ENCODE results near the gene RBM6. TPM values are rescaled to one million over a fixed set of nuclear protein-coding genes. Genes with fewer than 3 reads are reported as not detected.

RBM6 gene
- total and polyA plus RNA-seq, 9 of the 15 experiments (the other 6 are each of a cell fraction or from before 2014, with no cell fraction given) = 19.9 to 82.2 (median 57.8) TPM

DNA sequence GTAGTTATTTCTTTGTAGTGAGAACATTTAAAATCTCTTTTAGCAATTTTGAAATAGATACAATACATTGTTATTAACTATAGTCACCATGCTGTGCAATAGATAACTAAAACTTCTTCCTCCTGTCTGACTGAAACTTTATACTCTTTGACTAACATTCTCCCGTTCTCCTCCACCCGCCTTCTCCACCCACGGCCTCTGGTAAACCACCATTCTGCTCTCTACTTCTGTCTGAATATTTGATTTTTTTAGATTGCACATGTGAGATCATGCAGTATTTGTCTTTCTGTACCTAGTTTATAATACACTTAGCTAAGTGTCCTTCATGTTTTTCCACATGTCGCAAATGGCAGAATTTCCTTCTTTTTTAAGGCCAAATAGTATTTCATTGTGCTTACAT is 76.0 kb downstream of the RBM6 start:
- ChIA-PET CTCF (ENCODE audit: low intra/inter-chr PET ratio) (no interaction called here), POLR2A (no interaction called here)
- H3K9ac ChIP-seq (ENCODE audit: insufficient read depth in 1 of 2, low read depth in 2 of 2, low read length in 2 of 2) = no peak overlapping the region
- TF ChIP-seq PHF21A (IDR thresholded peaks at IDR 0.05; ENCODE audit: borderline replicate concordance, low read depth) (no peak), IRF2 (CRISPR knock-in tag; IDR thresholded peaks at IDR 0.05) (no peak)
- no peak overlapping the region for H2AFZ ChIP-seq (ENCODE audit: low read depth, low read length)
- H3K9me3 ChIP-seq (replicated peaks; ENCODE audit: control insufficient read depth, insufficient read depth, low read depth, low read length) = no peaks in the 10 kb centered on the region
- peaks cover 2% of the 10 kb centered on the region; the same call in 1 of the 3 replicates for H3K79me2 ChIP-seq (ENCODE audit: control insufficient read depth, insufficient read depth, low read length)
- H3K4me1 ChIP-seq (replicated peaks in 1 of 2; ENCODE audit: control insufficient read depth in 2 of 2, insufficient read depth in 2 of 2, low read length in 2 of 2) = no peaks in the 10 kb centered on the region
- H3K36me3 ChIP-seq (ENCODE audit: control insufficient read depth, insufficient read depth, low read length) = peaks cover 27% of the 10 kb centered on the region; the same call in 2 of the 3 replicates
- H3K4me2 ChIP-seq (ENCODE audit: insufficient read depth, low read length) = no peak overlapping the region
- intact Hi-C loops (cut with micrococcal nuclease) (no loop called here), in situ Hi-C loops (cut with MboI) (no loop called here)
- no peak overlapping the region for H3K27ac ChIP-seq (ENCODE audit: extremely low read depth, low read depth, low read length)
- no peak for FAIRE-seq
- DNase-seq (ENCODE audit: extremely low read depth in 1 of 4, low spot score in 3 of 4) = no peak
- no peak overlapping the region for H3K4me3 ChIP-seq
- no peak for ATAC-seq
- no TSS peak for BruUV-seq (replicated peaks)
- H3K27me3 ChIP-seq (ENCODE audit: control insufficient read depth in 2 of 2, insufficient read depth in 2 of 2, low read length in 2 of 2) = no peaks in the 10 kb centered on the region
- 92% methylated on average over 4 of the region's 4 CpGs for WGBS (ENCODE audit: insufficient coverage, low coverage, missing lambda C conversion rate)
- H3K9me1 ChIP-seq (ENCODE audit: control insufficient read depth, insufficient read depth, low read length) = no peaks in the 10 kb centered on the region
- no peaks in the 10 kb centered on the region for H4K20me1 ChIP-seq (replicated peaks; ENCODE audit: control insufficient read depth, insufficient read depth, low read length)

DNA sequence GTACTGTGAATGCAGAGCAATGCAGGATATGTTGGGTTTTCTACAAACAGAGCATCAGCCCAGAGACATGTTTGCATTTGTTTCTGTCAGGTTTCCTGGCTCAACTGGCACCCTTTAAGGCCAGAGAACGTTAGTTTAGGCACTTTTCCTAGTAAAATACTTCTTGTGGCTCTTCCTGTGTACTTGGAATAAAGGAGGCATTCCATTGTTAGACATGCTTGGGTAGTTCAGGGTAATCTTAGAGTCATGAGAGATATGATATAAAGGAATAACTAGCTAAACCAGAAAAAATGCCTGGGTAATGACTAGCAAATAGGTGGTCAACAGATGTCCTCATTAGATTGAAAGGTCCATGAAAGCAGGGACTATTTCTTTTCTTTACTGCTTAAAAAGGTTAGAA is 88.4 kb downstream of the RBM6 start:
- Histone ChIP-seq H4K20me1 (replicated peaks; ENCODE audit: control insufficient read depth, insufficient read depth, low read length) (no peaks in the 10 kb centered on the region), H3K9ac (ENCODE audit: insufficient read depth in 1 of 2, low read depth in 2 of 2, low read length in 2 of 2) (no peak overlapping the region), H2AFZ (ENCODE audit: low read depth, low read length) (no peak overlapping the region), H3K27me3 (ENCODE audit: control insufficient read depth in 2 of 2, insufficient read depth in 2 of 2, low read length in 2 of 2) (no peaks in the 10 kb centered on the region), H3K27ac (ENCODE audit: extremely low read depth, low read depth, low read length) (no peak overlapping the region), H3K9me3 (replicated peaks; ENCODE audit: control insufficient read depth, insufficient read depth, low read depth, low read length) (no peaks in the 10 kb centered on the region), H3K4me1 (replicated peaks in 1 of 2; ENCODE audit: control insufficient read depth in 2 of 2, insufficient read depth in 2 of 2, low read length in 2 of 2) (no peaks in the 10 kb centered on the region), H3K9me1 (ENCODE audit: control insufficient read depth, insufficient read depth, low read length) (no peaks in the 10 kb centered on the region), H3K4me2 (ENCODE audit: insufficient read depth, low read length) (no peak overlapping the region), H3K4me3 (no peak overlapping the region), H3K36me3 (ENCODE audit: control insufficient read depth, insufficient read depth, low read length) (peaks cover 7% of the 10 kb centered on the region; the same call in 1 of the 3 replicates), H3K79me2 (ENCODE audit: control insufficient read depth, insufficient read depth, low read length) (peaks cover 7% of the 10 kb centered on the region; the same call in 2 of the 3 replicates)
- intact Hi-C loops (cut with micrococcal nuclease) (no loop called here), in situ Hi-C loops (cut with MboI) (no loop called here)
- FAIRE-seq (peak; percentile 35), ATAC-seq (no peak), DNase-seq (ENCODE audit: extremely low read depth in 1 of 4, low spot score in 3 of 4) (no peak)
- 23% methylated on average over 1 of the region's 1 CpG for WGBS (ENCODE audit: insufficient coverage, low coverage, missing lambda C conversion rate)
- BruUV-seq (replicated peaks) = no TSS peak
- ChIA-PET POLR2A (no interaction called here), CTCF (ENCODE audit: low intra/inter-chr PET ratio) (no interaction called here)
- TF ChIP-seq CHD2 (IDR thresholded peaks at IDR 0.05; ENCODE audit: low read depth, low read length) (no peak), ZNF24 (IDR thresholded peaks at IDR 0.05) (no peak), PHB2 (IDR thresholded peaks at IDR 0.05; ENCODE audit: low read depth) (no peak), ILK (tag; IDR thresholded peaks at IDR 0.05; ENCODE audit: borderline replicate concordance, low read depth) (no peak), MXI1 (IDR thresholded peaks at IDR 0.05; ENCODE audit: low read depth, low read length) (no peak), DACH1 (IDR thresholded peaks at IDR 0.05; ENCODE audit: partially characterized antibody) (no peak), ZNF134 (CRISPR knock-in tag; conservative IDR thresholded peaks at IDR 0.05) (no peak)
- TF ChIP-seq, protein P1, sequence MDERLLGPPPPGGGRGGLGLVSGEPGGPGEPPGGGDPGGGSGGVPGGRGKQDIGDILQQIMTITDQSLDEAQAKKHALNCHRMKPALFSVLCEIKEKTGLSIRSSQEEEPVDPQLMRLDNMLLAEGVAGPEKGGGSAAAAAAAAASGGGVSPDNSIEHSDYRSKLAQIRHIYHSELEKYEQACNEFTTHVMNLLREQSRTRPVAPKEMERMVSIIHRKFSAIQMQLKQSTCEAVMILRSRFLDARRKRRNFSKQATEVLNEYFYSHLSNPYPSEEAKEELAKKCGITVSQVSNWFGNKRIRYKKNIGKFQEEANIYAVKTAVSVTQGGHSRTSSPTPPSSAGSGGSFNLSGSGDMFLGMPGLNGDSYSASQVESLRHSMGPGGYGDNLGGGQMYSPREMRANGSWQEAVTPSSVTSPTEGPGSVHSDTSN (CRISPR knock-in tag; IDR thresholded peaks at IDR 0.05; ENCODE audit: low read depth) = no peak
- TF ChIP-seq, protein P1 (tag; conservative IDR thresholded peaks at IDR 0.05; ENCODE audit: low read depth) = no peak
- TF ChIP-seq, protein P2, sequence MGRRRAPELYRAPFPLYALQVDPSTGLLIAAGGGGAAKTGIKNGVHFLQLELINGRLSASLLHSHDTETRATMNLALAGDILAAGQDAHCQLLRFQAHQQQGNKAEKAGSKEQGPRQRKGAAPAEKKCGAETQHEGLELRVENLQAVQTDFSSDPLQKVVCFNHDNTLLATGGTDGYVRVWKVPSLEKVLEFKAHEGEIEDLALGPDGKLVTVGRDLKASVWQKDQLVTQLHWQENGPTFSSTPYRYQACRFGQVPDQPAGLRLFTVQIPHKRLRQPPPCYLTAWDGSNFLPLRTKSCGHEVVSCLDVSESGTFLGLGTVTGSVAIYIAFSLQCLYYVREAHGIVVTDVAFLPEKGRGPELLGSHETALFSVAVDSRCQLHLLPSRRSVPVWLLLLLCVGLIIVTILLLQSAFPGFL (CRISPR knock-in tag; IDR thresholded peaks at IDR 0.05) = no peak
- TF ChIP-seq, protein P3, sequence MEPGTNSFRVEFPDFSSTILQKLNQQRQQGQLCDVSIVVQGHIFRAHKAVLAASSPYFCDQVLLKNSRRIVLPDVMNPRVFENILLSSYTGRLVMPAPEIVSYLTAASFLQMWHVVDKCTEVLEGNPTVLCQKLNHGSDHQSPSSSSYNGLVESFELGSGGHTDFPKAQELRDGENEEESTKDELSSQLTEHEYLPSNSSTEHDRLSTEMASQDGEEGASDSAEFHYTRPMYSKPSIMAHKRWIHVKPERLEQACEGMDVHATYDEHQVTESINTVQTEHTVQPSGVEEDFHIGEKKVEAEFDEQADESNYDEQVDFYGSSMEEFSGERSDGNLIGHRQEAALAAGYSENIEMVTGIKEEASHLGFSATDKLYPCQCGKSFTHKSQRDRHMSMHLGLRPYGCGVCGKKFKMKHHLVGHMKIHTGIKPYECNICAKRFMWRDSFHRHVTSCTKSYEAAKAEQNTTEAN (CRISPR knock-in tag; IDR thresholded peaks at IDR 0.05) = no peak
